ENCODE measurements around the gene MACROD2.

Gene MACROD2

DNA sequence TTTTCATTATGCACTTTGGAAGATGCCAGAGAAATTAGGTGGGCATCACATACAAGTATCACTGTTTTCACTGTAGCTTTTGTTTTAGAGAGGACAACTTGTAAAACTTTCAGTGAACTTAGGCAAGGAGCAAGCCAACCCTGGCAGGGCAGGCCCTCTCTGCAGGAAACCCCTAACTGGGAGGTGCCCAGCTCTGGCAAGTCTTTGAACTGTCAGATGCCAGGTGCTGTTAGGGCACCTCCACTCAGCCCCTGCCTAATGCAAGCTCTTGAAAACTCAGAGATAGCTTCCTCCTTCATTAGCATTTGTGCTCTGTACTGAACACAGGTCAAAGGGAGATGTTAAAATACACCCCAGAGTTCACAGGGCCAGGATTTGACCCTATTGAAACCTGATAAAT is 1116.3 kb downstream of the MACROD2 start:
- no peak overlapping the region for H2AFZ ChIP-seq (ENCODE audit: low read depth, low read length, severe bottlenecking)
- H3K4me3 ChIP-seq (ENCODE audit: insufficient read depth, low read length, poor library complexity, severe bottlenecking) = no peak overlapping the region
- TF ChIP-seq, protein P1, sequence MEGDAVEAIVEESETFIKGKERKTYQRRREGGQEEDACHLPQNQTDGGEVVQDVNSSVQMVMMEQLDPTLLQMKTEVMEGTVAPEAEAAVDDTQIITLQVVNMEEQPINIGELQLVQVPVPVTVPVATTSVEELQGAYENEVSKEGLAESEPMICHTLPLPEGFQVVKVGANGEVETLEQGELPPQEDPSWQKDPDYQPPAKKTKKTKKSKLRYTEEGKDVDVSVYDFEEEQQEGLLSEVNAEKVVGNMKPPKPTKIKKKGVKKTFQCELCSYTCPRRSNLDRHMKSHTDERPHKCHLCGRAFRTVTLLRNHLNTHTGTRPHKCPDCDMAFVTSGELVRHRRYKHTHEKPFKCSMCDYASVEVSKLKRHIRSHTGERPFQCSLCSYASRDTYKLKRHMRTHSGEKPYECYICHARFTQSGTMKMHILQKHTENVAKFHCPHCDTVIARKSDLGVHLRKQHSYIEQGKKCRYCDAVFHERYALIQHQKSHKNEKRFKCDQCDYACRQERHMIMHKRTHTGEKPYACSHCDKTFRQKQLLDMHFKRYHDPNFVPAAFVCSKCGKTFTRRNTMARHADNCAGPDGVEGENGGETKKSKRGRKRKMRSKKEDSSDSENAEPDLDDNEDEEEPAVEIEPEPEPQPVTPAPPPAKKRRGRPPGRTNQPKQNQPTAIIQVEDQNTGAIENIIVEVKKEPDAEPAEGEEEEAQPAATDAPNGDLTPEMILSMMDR (IDR thresholded peaks at IDR 0.05; ENCODE audit: insufficient read depth, low read length, poor library complexity, severe bottlenecking) = no peak
- no peak for TF ChIP-seq EZH2phosphoT487 (conservative IDR thresholded peaks at IDR 0.05; ENCODE audit: low read length)
- no peaks in the 10 kb centered on the region for H3F3A ChIP-seq (ENCODE audit: insufficient read depth)
- no peak overlapping the region for H3K27ac ChIP-seq (ENCODE audit: low read depth, low read length)
- H3K36me3 ChIP-seq (ENCODE audit: low read length) = no peaks in the 10 kb centered on the region
- no peak overlapping the region for H3K4me2 ChIP-seq (ENCODE audit: low read depth, low read length, poor library complexity, severe bottlenecking)
- no peaks in the 10 kb centered on the region for H3K9me3 ChIP-seq (ENCODE audit: insufficient read depth, low read length)
- H3K9me2 ChIP-seq (replicated peaks; ENCODE audit: insufficient read depth, low read length) = no peaks in the 10 kb centered on the region
- no peaks in the 10 kb centered on the region for H3K79me2 ChIP-seq (ENCODE audit: insufficient read depth, low read length)
- H3K27me3 ChIP-seq (ENCODE audit: low read length) = no peaks in the 10 kb centered on the region
- H3K9ac ChIP-seq (ENCODE audit: low read length) = no peak overlapping the region
- H4K20me1 ChIP-seq (ENCODE audit: low read depth, low read length) = no peaks in the 10 kb centered on the region

DNA sequence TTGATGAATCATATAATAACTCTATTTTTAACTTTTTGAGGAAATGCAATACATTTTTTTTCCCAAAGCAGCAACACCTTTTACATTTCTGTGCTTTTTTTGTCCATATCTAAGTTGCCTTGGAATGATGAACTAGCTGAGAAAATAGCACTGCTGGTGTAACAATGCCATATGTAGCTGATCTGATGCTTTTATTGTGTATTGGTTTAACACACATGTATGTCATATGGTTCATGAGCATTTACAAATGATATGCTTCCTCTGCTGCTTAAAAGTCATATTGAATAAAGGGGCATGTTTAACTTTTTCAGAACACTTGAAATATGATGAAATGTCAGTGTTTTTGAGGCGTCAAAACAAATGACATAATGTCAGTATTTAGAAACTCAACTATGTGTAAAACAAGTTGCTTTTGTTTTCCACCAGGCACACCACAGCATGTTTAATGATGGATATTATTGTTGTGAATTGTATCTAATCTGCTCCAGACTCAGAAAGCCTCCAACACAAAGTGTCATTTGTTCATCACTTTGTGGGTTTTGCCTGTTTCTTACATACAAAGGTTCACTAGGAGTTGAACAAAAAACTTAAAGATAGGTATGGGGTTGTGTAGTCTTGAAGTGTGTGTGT is 1117.9 kb downstream of the MACROD2 start:
- no peak overlapping the region for H2AFZ ChIP-seq (ENCODE audit: low read depth, low read length, severe bottlenecking)
- H3F3A ChIP-seq (ENCODE audit: insufficient read depth) = no peaks in the 10 kb centered on the region
- H3K9me3 ChIP-seq (ENCODE audit: insufficient read depth, low read length) = no peaks in the 10 kb centered on the region
- no peak overlapping the region for H3K9ac ChIP-seq (ENCODE audit: low read length)
- no peaks in the 10 kb centered on the region for H4K20me1 ChIP-seq (ENCODE audit: low read depth, low read length)
- H3K27me3 ChIP-seq (ENCODE audit: low read length) = no peaks in the 10 kb centered on the region
- H3K36me3 ChIP-seq (ENCODE audit: low read length) = no peaks in the 10 kb centered on the region
- H3K4me2 ChIP-seq (ENCODE audit: low read depth, low read length, poor library complexity, severe bottlenecking) = no peak overlapping the region
- H3K9me2 ChIP-seq (replicated peaks; ENCODE audit: insufficient read depth, low read length) = no peaks in the 10 kb centered on the region
- no peak for TF ChIP-seq EZH2phosphoT487 (conservative IDR thresholded peaks at IDR 0.05; ENCODE audit: low read length)
- TF ChIP-seq, protein P1 (IDR thresholded peaks at IDR 0.05; ENCODE audit: insufficient read depth, low read length, poor library complexity, severe bottlenecking) = no peak
- no peaks in the 10 kb centered on the region for H3K79me2 ChIP-seq (ENCODE audit: insufficient read depth, low read length)
- no peak overlapping the region for H3K4me3 ChIP-seq (ENCODE audit: insufficient read depth, low read length, poor library complexity, severe bottlenecking)
- H3K27ac ChIP-seq (ENCODE audit: low read depth, low read length) = no peak overlapping the region

DNA sequence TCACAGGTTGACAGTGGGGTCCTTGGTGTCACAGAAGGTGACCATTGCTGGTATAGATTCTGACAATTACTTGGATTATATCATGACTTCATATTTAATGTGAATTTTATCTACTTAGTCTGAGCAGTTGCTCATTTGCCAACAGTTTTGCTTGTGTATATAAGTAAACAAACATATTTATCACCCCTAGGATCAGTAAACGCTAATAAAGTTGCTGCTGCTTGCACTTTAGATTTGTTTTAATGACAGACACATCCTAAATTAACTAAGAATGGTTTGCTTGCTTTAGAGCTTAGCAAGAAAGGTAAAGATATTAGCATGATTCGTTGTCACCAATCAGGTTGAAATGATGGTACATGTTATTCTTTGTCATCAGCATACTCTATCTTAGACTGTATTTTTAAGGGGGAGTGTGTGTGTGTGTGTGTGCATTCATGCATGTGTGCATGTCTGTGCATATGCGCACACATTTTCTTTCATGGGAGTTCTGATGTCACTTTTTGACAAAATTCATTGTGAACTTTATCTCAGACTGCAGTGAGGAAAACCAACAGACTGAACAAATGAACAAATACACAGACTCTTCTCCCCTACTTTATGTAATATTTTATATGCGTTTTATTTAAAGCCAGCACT is 1124.7 kb downstream of the MACROD2 start:
- Histone ChIP-seq H3F3A (ENCODE audit: insufficient read depth) (no peaks in the 10 kb centered on the region), H3K27me3 (ENCODE audit: low read length) (no peaks in the 10 kb centered on the region), H3K9me2 (replicated peaks; ENCODE audit: insufficient read depth, low read length) (no peaks in the 10 kb centered on the region), H4K20me1 (ENCODE audit: low read depth, low read length) (no peaks in the 10 kb centered on the region), H3K9ac (ENCODE audit: low read length) (no peak overlapping the region), H3K36me3 (ENCODE audit: low read length) (no peaks in the 10 kb centered on the region), H3K27ac (ENCODE audit: low read depth, low read length) (no peak overlapping the region), H3K9me3 (ENCODE audit: insufficient read depth, low read length) (no peaks in the 10 kb centered on the region), H3K4me2 (ENCODE audit: low read depth, low read length, poor library complexity, severe bottlenecking) (no peak overlapping the region), H2AFZ (ENCODE audit: low read depth, low read length, severe bottlenecking) (no peak overlapping the region), H3K4me3 (ENCODE audit: insufficient read depth, low read length, poor library complexity, severe bottlenecking) (no peak overlapping the region), H3K79me2 (ENCODE audit: insufficient read depth, low read length) (no peaks in the 10 kb centered on the region)
- TF ChIP-seq, protein P1 (IDR thresholded peaks at IDR 0.05; ENCODE audit: insufficient read depth, low read length, poor library complexity, severe bottlenecking) = no peak
- TF ChIP-seq EZH2phosphoT487 (conservative IDR thresholded peaks at IDR 0.05; ENCODE audit: low read length) = no peak
